ENCODE measurements around the gene SPDYC. TPM values are rescaled to one million over a fixed set of nuclear protein-coding genes. Genes with fewer than 3 reads are reported as not detected.

SPDYC gene
- total RNA-seq: not detected in 2 replicates
- long read RNA-seq: 0 reads

DNA sequence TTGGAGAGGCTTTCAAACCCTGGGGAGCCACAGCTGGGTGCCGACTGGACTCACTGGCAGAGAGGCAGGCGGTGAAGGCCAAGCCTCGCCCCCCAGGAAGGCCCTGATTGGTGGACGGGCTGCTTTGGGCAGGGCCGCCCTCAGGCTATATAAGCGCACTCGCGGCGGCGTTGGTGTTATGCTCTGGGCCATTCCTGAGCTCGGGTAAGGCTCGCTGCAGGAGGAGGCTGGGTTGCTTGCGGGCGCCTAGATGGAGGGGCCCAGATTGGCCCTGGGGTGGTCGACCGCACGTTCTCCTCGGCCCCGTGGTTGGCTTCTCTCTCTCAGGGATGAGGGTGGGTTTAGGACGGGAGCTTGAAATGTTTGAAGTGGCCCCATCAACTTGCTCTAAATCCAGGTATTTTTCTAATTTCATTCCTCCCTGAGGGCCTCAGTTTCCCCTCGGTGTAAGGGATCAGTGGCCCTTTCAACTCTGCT lies at the start of gene SPDYC:
Gene SPDYC, plus strand, starts transcription at position 176 of the 477 bp plus-strand sequence. CDS start 1,125 bp downstream, outside the sequence.
- DNase-seq (ENCODE audit: extremely low spot score, unreplicated experiment): no peak
- Mint-ChIP-seq H3K4me1 (ENCODE audit: unreplicated experiment) (peaks cover 14% of the 10 kb centered on the region), H3K9me3 (ENCODE audit: unreplicated experiment) (no peaks in the 10 kb centered on the region), H3K36me3 (ENCODE audit: unreplicated experiment) (no peaks in the 10 kb centered on the region), H3K27me3 (ENCODE audit: unreplicated experiment) (no peaks in the 10 kb centered on the region), H3K4me3 (ENCODE audit: unreplicated experiment) (peak within 1 kb of the TSS; percentile 1), H3K27ac (ENCODE audit: unreplicated experiment) (peak within 1 kb of the TSS; percentile 89)
- TF ChIP-seq, protein P1, sequence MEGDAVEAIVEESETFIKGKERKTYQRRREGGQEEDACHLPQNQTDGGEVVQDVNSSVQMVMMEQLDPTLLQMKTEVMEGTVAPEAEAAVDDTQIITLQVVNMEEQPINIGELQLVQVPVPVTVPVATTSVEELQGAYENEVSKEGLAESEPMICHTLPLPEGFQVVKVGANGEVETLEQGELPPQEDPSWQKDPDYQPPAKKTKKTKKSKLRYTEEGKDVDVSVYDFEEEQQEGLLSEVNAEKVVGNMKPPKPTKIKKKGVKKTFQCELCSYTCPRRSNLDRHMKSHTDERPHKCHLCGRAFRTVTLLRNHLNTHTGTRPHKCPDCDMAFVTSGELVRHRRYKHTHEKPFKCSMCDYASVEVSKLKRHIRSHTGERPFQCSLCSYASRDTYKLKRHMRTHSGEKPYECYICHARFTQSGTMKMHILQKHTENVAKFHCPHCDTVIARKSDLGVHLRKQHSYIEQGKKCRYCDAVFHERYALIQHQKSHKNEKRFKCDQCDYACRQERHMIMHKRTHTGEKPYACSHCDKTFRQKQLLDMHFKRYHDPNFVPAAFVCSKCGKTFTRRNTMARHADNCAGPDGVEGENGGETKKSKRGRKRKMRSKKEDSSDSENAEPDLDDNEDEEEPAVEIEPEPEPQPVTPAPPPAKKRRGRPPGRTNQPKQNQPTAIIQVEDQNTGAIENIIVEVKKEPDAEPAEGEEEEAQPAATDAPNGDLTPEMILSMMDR (IDR thresholded peaks at IDR 0.05): no peak

DNA sequence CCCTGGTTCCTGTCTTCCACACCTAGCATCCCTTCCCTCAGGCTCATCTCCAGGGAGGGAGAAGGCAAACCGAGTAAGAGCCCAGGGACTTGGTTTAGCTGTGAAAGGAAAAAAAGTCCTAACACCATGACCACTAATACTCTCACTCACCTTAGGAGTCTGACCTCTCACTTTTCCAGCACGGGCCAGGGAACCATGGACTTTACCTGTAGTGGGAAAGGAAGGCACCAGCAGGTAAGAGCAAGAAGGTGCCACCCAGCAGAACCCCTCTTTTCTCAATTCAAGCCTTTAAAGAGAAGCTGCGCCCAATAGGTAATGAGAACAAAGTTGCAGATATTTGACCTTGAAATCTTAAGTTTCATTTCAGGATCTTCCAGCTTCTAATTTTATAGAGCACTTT lies 49.2 kb upstream of the SPDYC start:
- Mint-ChIP-seq H3K9me3 (ENCODE audit: unreplicated experiment) (no peaks in the 10 kb centered on the region), H3K36me3 (ENCODE audit: unreplicated experiment) (peaks cover 19% of the 10 kb centered on the region), H3K4me3 (ENCODE audit: unreplicated experiment) (peak overlapping the region; percentile 97), H3K27ac (ENCODE audit: unreplicated experiment) (peak overlapping the region; percentile 97), H3K27me3 (ENCODE audit: unreplicated experiment) (no peaks in the 10 kb centered on the region), H3K4me1 (ENCODE audit: unreplicated experiment) (peaks cover 33% of the 10 kb centered on the region)
- DNase-seq (ENCODE audit: extremely low spot score, unreplicated experiment): no peak
- TF ChIP-seq, protein P1 (IDR thresholded peaks at IDR 0.05): no peak

GRCh38 chr11:65121447-65121864 lies 48.6 kb upstream of the SPDYC start:
- peak; percentile 84 for DNase-seq (ENCODE audit: extremely low spot score, unreplicated experiment)

GRCh38 chr11:65121865-65122696 lies 48.0 kb upstream of the SPDYC start, which contains the start of the genes FAU and MRPL49:
TSS of gene FAU (minus strand) at chr11:65122134. CDS start at chr11:65121813, 321 bp downstream.
TSS of gene MRPL49 (plus strand) at chr11:65122321. CDS start at chr11:65122347, 26 bp downstream.
- Mint-ChIP-seq H3K27me3 (ENCODE audit: unreplicated experiment) (no peaks in the 10 kb centered on the region), H3K36me3 (ENCODE audit: unreplicated experiment) (peaks cover 26% of the 10 kb centered on the region), H3K4me3 (ENCODE audit: unreplicated experiment) (peak within 1 kb of the TSS; percentile 97), H3K9me3 (ENCODE audit: unreplicated experiment) (no peaks in the 10 kb centered on the region), H3K4me1 (ENCODE audit: unreplicated experiment) (peaks cover 28% of the 10 kb centered on the region), H3K27ac (ENCODE audit: unreplicated experiment) (peak within 1 kb of the TSS; percentile 97)
- peak; percentile 99 for DNase-seq (ENCODE audit: extremely low spot score, unreplicated experiment)
- TF ChIP-seq, protein P1 (IDR thresholded peaks at IDR 0.05): no peak

More at GRCh38 chr11:65121447-65121864, 48.6 kb upstream of the SPDYC start:
- Mint-ChIP-seq H3K9me3 (ENCODE audit: unreplicated experiment) (no peaks in the 10 kb centered on the region), H3K27me3 (ENCODE audit: unreplicated experiment) (no peaks in the 10 kb centered on the region), H3K4me1 (ENCODE audit: unreplicated experiment) (peaks cover 33% of the 10 kb centered on the region), H3K4me3 (ENCODE audit: unreplicated experiment) (peak overlapping the region; percentile 97), H3K27ac (ENCODE audit: unreplicated experiment) (peak overlapping the region; percentile 97), H3K36me3 (ENCODE audit: unreplicated experiment) (peaks cover 21% of the 10 kb centered on the region)
- TF ChIP-seq, protein P1 (IDR thresholded peaks at IDR 0.05): no peak

Data from osteocyte (in vitro differentiated cells).